ENCODE measurements around the gene TXNDC5. TPM values are rescaled to one million over a fixed set of nuclear protein-coding genes. Genes with fewer than 3 reads are reported as not detected.

The TXNDC5 gene
- total and polyA plus RNA-seq, 2 of the 13 experiments (the other 11 are each of a cell fraction or from before 2014, with no cell fraction given) = 287 to 578 TPM

- TF ChIP-seq MBD4 (IDR thresholded peaks at IDR 0.05; ENCODE audit: borderline replicate concordance, low read length) = no peak
Measured at GRCh38 chr6:7914991-7915789, 4.6 kb upstream of the TXNDC5 start (continued).

DNA sequence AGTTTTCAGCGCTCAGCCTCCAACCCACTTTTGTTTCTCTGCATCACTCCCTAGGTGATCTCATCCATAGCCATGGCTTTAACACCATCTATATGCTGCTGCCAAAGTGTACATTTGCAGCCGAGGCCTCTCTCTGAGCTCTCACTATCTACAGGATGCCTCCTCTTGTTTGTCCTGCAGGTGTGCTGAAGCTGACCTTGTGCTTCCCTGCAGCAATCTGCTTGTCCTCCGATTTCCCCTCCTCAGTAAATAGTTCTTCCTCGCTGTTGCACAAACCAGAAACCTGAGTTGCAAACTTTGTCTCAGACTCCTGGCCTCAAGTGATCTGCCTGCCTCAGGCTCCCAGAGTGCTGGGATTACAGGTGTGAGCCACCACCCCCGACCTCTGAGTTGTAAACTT is 3.7 kb upstream of the TXNDC5 start:
- H3K27me3 ChIP-seq (ENCODE audit: control insufficient read depth in 1 of 2, insufficient read depth in 2 of 2, low read length in 2 of 2) = no peaks in the 10 kb centered on the region
- DNase-seq (ENCODE audit: low spot score) (no peak), ATAC-seq (peak; percentile 7; the same call in 1 of the 3 replicates), FAIRE-seq (no peak)
- ChIA-PET POLR2A (no interaction called here), CTCF (ENCODE audit: low intra/inter-chr PET ratio, low total read pairs) (interaction anchor here (1.5 kb wide), 1 partner anchor 78 kb away, joined by 3 read pairs; no protein-coding TSS in a partner anchor)
- intact Hi-C loops (cut with micrococcal nuclease; ENCODE audit: unreplicated experiment) = loop anchor here (5.0 kb wide), 1 partner anchor 148 kb away; the partner anchor contains the start of gene BLOC1S5
- H3K4me2 ChIP-seq (ENCODE audit: low read depth, low read length) = peak overlapping the region; percentile 50
- H3K4me1 ChIP-seq (ENCODE audit: insufficient read depth, low read length) = peaks cover 75% of the 10 kb centered on the region
- no peak overlapping the region for H2AFZ ChIP-seq (ENCODE audit: low read length)
- TF ChIP-seq TEAD3 (CRISPR knock-in tag; optimal IDR thresholded peaks at IDR 0.05; ENCODE audit: borderline replicate concordance) (peak; percentile 24), KDM5B (CRISPR knock-in tag; IDR thresholded peaks at IDR 0.05; ENCODE audit: borderline replicate concordance) (0 out of 2 replicates have a peak, but pooled peaks have one; percentile 27), SP4 (CRISPR knock-in tag; IDR thresholded peaks at IDR 0.05) (0 out of 2 replicates have a peak, but pooled peaks have one; percentile 33), ARID5B (CRISPR knock-in tag; IDR thresholded peaks at IDR 0.05) (peak; percentile 30), RARA (CRISPR knock-in tag; IDR thresholded peaks at IDR 0.05) (peak; percentile 10; the same call in 1 of the 2 replicates), SOX13 (IDR thresholded peaks at IDR 0.05) (no peak), SOX13 (CRISPR knock-in tag; conservative IDR thresholded peaks at IDR 0.05 in 1 of 2, IDR thresholded peaks at IDR 0.05 in 1 of 2) (peak in 1 of 2 experiments; percentile 13; a peak in 1 of 4 replicates), SALL1 (CRISPR knock-in tag; IDR thresholded peaks at IDR 0.05) (0 out of 2 replicates have a peak, but pooled peaks have one; percentile 15), SP5 (CRISPR knock-in tag; IDR thresholded peaks at IDR 0.05; ENCODE audit: borderline replicate concordance, low read depth) (no peak)
- TF ChIP-seq, protein P1, sequence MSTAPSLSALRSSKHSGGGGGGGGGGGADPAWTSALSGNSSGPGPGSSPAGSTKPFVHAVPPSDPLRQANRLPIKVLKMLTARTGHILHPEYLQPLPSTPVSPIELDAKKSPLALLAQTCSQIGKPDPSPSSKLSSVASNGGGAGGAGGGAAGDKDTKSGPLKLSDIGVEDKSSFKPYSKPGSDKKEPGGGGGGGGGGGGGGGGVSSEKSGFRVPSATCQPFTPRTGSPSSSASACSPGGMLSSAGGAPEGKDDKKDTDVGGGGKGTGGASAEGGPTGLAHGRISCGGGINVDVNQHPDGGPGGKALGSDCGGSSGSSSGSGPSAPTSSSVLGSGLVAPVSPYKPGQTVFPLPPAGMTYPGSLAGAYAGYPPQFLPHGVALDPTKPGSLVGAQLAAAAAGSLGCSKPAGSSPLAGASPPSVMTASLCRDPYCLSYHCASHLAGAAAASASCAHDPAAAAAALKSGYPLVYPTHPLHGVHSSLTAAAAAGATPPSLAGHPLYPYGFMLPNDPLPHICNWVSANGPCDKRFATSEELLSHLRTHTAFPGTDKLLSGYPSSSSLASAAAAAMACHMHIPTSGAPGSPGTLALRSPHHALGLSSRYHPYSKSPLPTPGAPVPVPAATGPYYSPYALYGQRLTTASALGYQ (CRISPR knock-in tag; IDR thresholded peaks at IDR 0.05) = no peak
- TF ChIP-seq, protein P2, sequence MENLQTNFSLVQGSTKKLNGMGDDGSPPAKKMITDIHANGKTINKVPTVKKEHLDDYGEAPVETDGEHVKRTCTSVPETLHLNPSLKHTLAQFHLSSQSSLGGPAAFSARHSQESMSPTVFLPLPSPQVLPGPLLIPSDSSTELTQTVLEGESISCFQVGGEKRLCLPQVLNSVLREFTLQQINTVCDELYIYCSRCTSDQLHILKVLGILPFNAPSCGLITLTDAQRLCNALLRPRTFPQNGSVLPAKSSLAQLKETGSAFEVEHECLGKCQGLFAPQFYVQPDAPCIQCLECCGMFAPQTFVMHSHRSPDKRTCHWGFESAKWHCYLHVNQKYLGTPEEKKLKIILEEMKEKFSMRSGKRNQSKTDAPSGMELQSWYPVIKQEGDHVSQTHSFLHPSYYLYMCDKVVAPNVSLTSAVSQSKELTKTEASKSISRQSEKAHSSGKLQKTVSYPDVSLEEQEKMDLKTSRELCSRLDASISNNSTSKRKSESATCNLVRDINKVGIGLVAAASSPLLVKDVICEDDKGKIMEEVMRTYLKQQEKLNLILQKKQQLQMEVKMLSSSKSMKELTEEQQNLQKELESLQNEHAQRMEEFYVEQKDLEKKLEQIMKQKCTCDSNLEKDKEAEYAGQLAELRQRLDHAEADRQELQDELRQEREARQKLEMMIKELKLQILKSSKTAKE (CRISPR knock-in tag; IDR thresholded peaks at IDR 0.05; ENCODE audit: borderline replicate concordance) = 0 out of 2 replicates have a peak, but pooled peaks have one; percentile 41
- peak overlapping the region in 1 of 3 experiments; percentile 9; a peak in 1 of 6 replicates for H3K4me3 ChIP-seq (replicated peaks in 1 of 3; ENCODE audit: insufficient read depth in 1 of 3, low read depth in 2 of 3, low read length in 3 of 3)
- peaks cover 7% of the 10 kb centered on the region for H3K79me2 ChIP-seq (ENCODE audit: insufficient read depth, low read length)
- no TSS peak for BruUV-seq (replicated peaks)
- H4K20me1 ChIP-seq (ENCODE audit: insufficient read depth, low read length) = peaks cover 3% of the 10 kb centered on the region; the same call in 1 of the 2 replicates
- in situ Hi-C loops (cut with HindIII; ENCODE audit: extremely low pct_ligation_motif_present, low pct_unique_long_range_greater_than_20kb) = no loop called here
- H3K36me3 ChIP-seq (replicated peaks in 1 of 2; ENCODE audit: control insufficient read depth in 1 of 2, insufficient read depth in 2 of 2, low read length in 2 of 2) = no peaks in the 10 kb centered on the region
- 7% methylated on average over 5 of the region's 5 CpGs for WGBS (ENCODE audit: low lambda C conversion rate)
- H3K9me3 ChIP-seq (ENCODE audit: low read length) = no peaks in the 10 kb centered on the region
- no peak overlapping the region for H3K27ac ChIP-seq (ENCODE audit: extremely low read length, insufficient read depth, low read length)
- no peak overlapping the region for H3K9ac ChIP-seq (ENCODE audit: insufficient read depth, low read depth, low read length)

Measured in HepG2 (cell line).